GM23248 (cell line): ENCODE measurements around the gene GRWD1. TPM values are rescaled to one million over a fixed set of nuclear protein-coding genes. Genes with fewer than 3 reads are reported as not detected.

Source experiments
- DNase-seq: peaks from one replicate; pipeline ENCODE4 v3.0.0-alpha.2; 2015
- H2AFZ ChIP-seq: fragments of 200-600 bp; sonication (generic); 2 replicates; pipeline ENCODE4 v1.6.1; 2016; ENCODE audit warnings: antibody characterized with exemption
- H3F3A ChIP-seq: fragments of 200-600 bp; sonication (generic); 2 replicates; pipeline ENCODE4 v1.6.1; 2016; ENCODE audit warnings: mild to moderate bottlenecking, antibody characterized with exemption, mixed run types; ENCODE audit not compliant: insufficient read depth
- H3K27ac ChIP-seq: fragments of 200-600 bp; sonication (generic); 2 replicates; pipeline ENCODE4 v1.5.1; 2016; ENCODE audit warnings: mild to moderate bottlenecking
- H3K27me3 ChIP-seq: fragments of 200-600 bp; sonication (generic); replicated peaks from 2 replicates; pipeline ENCODE4 v1.6.1; 2016; ENCODE audit warnings: mild to moderate bottlenecking; ENCODE audit not compliant: insufficient read depth
- H3K36me3 ChIP-seq: fragments of 200-600 bp; sonication (generic); 2 replicates; pipeline ENCODE4 v1.6.1; 2016; ENCODE audit warnings: low read depth, mild to moderate bottlenecking
- H3K4me1 ChIP-seq: fragments of 200-600 bp; sonication (generic); 2 replicates; pipeline ENCODE4 v1.6.1; 2016; ENCODE audit warnings: mild to moderate bottlenecking; ENCODE audit not compliant: insufficient read depth
- H3K4me2 ChIP-seq: fragments of 200-600 bp; sonication (generic); one replicate; pipeline ENCODE4 v1.6.1; 2016; ENCODE audit warnings: mild to moderate bottlenecking; ENCODE audit not compliant: unreplicated experiment
- H3K4me3 ChIP-seq: fragments of 200-600 bp; sonication (generic); 2 replicates; pipeline ENCODE4 v1.5.1; 2016; ENCODE audit warnings: mild to moderate bottlenecking
- H3K79me2 ChIP-seq: fragments of 200-600 bp; sonication (generic); 2 replicates; pipeline ENCODE4 v1.6.1; 2016; ENCODE audit warnings: mild to moderate bottlenecking; ENCODE audit not compliant: insufficient read depth
- H3K9ac ChIP-seq: fragments of 200-600 bp; sonication (generic); 2 replicates; pipeline ENCODE4 v1.6.1; 2016; ENCODE audit warnings: mild to moderate bottlenecking
- H3K9me2 ChIP-seq: fragments of 200-600 bp; sonication (generic); 2 replicates; pipeline ENCODE4 v1.6.1; 2016; ENCODE audit warnings: mixed run types, mild to moderate bottlenecking, moderate library complexity; ENCODE audit not compliant: insufficient read depth
- H3K9me3 ChIP-seq: fragments of 200-600 bp; sonication (generic); one replicate; pipeline ENCODE4 v1.6.1; 2017; ENCODE audit warnings: low read depth
- H4K20me1 ChIP-seq: fragments of 200-600 bp; sonication (generic); 2 replicates; pipeline ENCODE4 v1.6.0; 2016; ENCODE audit not compliant: insufficient read depth
- EZH2 ChIP-seq: fragments of 200-600 bp; sonication (generic); IDR thresholded peaks from 2 replicates; pipeline ENCODE4 v1.6.1; 2018; ENCODE audit warnings: antibody characterized with exemption, mild to moderate bottlenecking; ENCODE audit not compliant: insufficient read depth, poor library complexity, severe bottlenecking
- EZH2phosphoT487 ChIP-seq: fragments of 200-600 bp; sonication (generic); IDR thresholded peaks from 2 replicates; pipeline ENCODE4 v1.6.1; 2018; ENCODE audit warnings: antibody characterized with exemption, moderate library complexity, mild to moderate bottlenecking, low read depth; ENCODE audit not compliant: insufficient read depth
- WGBS, 2 experiments: methylation state at CpG; one replicate each; pipeline ENCODE4 v1.1.6; 2015 to 2017; ENCODE audit warnings: low lambda C conversion rate in 2 of 2, low coverage in 1 of 2; ENCODE audit errors: missing lambda C conversion rate in 2 of 2; 5-methylcytosine and 5-hydroxymethylcytosine counted together
- in situ Hi-C: fragments of 300-500 bp; cut with MboI; formaldehyde crosslinking; loops from 2 replicates; pipeline ENCODE4 v1.15.0; 2020
- polyA plus RNA-seq: library from polyadenylated mRNA; unstranded; fragments of >200 nt; fragmentation: Nextera tagmentation; extraction: Ambion mirVana; gene quantifications from 2 replicates; pipeline ENCODE4 v1.2.1, GENCODE V29; 2016
- total RNA-seq: library from RNA; depleted of rRNA; stranded (reverse); fragments of >200 nt; shearing (Covaris generic); gene quantifications from 2 replicates; pipeline ENCODE4 v1.2.3, GENCODE V29; 2014

GRWD1 gene
- total and polyA plus RNA-seq, 2 experiments from 2014 or later, result 34.1 to 36.6 TPM

- H3K9me3 ChIP-seq, result no peaks in the 10 kb centered on the region
- no peak overlapping the region for H3K4me2 ChIP-seq
- DNase-seq, result peak; percentile 75
- no peaks in the 10 kb centered on the region for H3K36me3 ChIP-seq
- no peaks in the 10 kb centered on the region for H3F3A ChIP-seq
- peaks cover 10% of the 10 kb centered on the region; the same call in 1 of the 2 replicates for H3K4me1 ChIP-seq
- H4K20me1 ChIP-seq, result no peaks in the 10 kb centered on the region
- H3K27ac ChIP-seq, result no peak overlapping the region
- no peaks in the 10 kb centered on the region for H3K9me2 ChIP-seq
- H3K27me3 ChIP-seq, result no peaks in the 10 kb centered on the region
- WGBS, 2 experiments, result 68 to 73% methylated on average over 23 to 24 of the region's 24 CpGs
- H3K79me2 ChIP-seq, result no peaks in the 10 kb centered on the region
- in situ Hi-C loops, result no loop called here
- no peak overlapping the region for H3K9ac ChIP-seq
- no peak overlapping the region for H3K4me3 ChIP-seq
- TF ChIP-seq EZH2phosphoT487 (no peak), EZH2 (no peak)
- no peak overlapping the region for H2AFZ ChIP-seq
Measured at GRCh38 chr19:48413879-48414587, 31.8 kb upstream of the GRWD1 start.

- DNase-seq, result peak; percentile 89
- Histone ChIP-seq H3K4me3 (no peak overlapping the region), H3K9ac (no peak overlapping the region), H3K27ac (no peak overlapping the region), H3K27me3 (no peaks in the 10 kb centered on the region), H4K20me1 (no peaks in the 10 kb centered on the region), H3K4me1 (peaks cover 10% of the 10 kb centered on the region; the same call in 1 of the 2 replicates), H3F3A (no peaks in the 10 kb centered on the region), H3K9me3 (no peaks in the 10 kb centered on the region), H3K79me2 (no peaks in the 10 kb centered on the region), H3K9me2 (no peaks in the 10 kb centered on the region), H2AFZ (no peak overlapping the region), H3K4me2 (no peak overlapping the region), H3K36me3 (no peaks in the 10 kb centered on the region)
- WGBS, 2 experiments, result 5 to 30% methylated on average over 3 to 14 of the region's 14 CpGs
- no peak for TF ChIP-seq EZH2
- no peak for TF ChIP-seq EZH2phosphoT487
- in situ Hi-C loops, result no loop called here
Measured at GRCh38 chr19:48415395-48415794, 30.4 kb upstream of the GRWD1 start.

- H2AFZ ChIP-seq, result no peak overlapping the region
- H4K20me1 ChIP-seq, result no peaks in the 10 kb centered on the region
- H3K4me3 ChIP-seq, result no peak overlapping the region
- no peak for DNase-seq
- no peaks in the 10 kb centered on the region for H3F3A ChIP-seq
- WGBS, 2 experiments, result 76 to 88% methylated on average over 14 to 30 of the region's 30 CpGs
- TF ChIP-seq EZH2 (no peak), EZH2phosphoT487 (no peak)
- no peaks in the 10 kb centered on the region for H3K9me3 ChIP-seq
- H3K27ac ChIP-seq, result no peak overlapping the region
- H3K4me2 ChIP-seq, result no peak overlapping the region
- H3K9ac ChIP-seq, result no peak overlapping the region
- no peaks in the 10 kb centered on the region for H3K36me3 ChIP-seq
- in situ Hi-C loops, result no loop called here
- peaks cover 10% of the 10 kb centered on the region; the same call in 1 of the 2 replicates for H3K4me1 ChIP-seq
- no peaks in the 10 kb centered on the region for H3K27me3 ChIP-seq
- H3K9me2 ChIP-seq, result no peaks in the 10 kb centered on the region
- H3K79me2 ChIP-seq, result no peaks in the 10 kb centered on the region
Measured at GRCh38 chr19:48415806-48416221, 30.0 kb upstream of the GRWD1 start.

- Histone ChIP-seq H3K4me2 (no peak overlapping the region), H2AFZ (no peak overlapping the region), H3F3A (no peaks in the 10 kb centered on the region), H3K9me2 (no peaks in the 10 kb centered on the region), H3K9ac (no peak overlapping the region), H4K20me1 (no peaks in the 10 kb centered on the region), H3K9me3 (no peaks in the 10 kb centered on the region), H3K36me3 (no peaks in the 10 kb centered on the region), H3K4me1 (peaks cover 10% of the 10 kb centered on the region; the same call in 1 of the 2 replicates), H3K4me3 (no peak overlapping the region), H3K27ac (no peak overlapping the region), H3K27me3 (no peaks in the 10 kb centered on the region), H3K79me2 (no peaks in the 10 kb centered on the region)
- 88 to 89% methylated on average over 7 of the region's 7 CpGs for WGBS, 2 experiments
- TF ChIP-seq EZH2 (no peak), EZH2phosphoT487 (no peak)
- in situ Hi-C loops, result no loop called here
- no peak for DNase-seq
Measured at GRCh38 chr19:48417421-48417820, 28.4 kb upstream of the GRWD1 start.
